ENCODE measurements around the gene PARPBP.

- TF ChIP-seq GATA2 (IDR thresholded peaks at IDR 0.05; ENCODE audit: low read depth, low read length) (no peak), GATA3 (IDR thresholded peaks at IDR 0.05; ENCODE audit: low read depth, low read length) (no peak)
These were observed 903 bp downstream of the PARPBP start for GRCh38 chr12:102120886-102121285.

Data from SH-SY5Y (cell line).